Measurements from ENCODE around the gene AMMECR1. TPM values are rescaled to one million over a fixed set of nuclear protein-coding genes. Genes with fewer than 3 reads are reported as not detected.

Gene AMMECR1
- polyA plus RNA-seq, 3 donors = 2.1 to 3.3 (median 2.9) TPM

- TF ChIP-seq, protein P1, sequence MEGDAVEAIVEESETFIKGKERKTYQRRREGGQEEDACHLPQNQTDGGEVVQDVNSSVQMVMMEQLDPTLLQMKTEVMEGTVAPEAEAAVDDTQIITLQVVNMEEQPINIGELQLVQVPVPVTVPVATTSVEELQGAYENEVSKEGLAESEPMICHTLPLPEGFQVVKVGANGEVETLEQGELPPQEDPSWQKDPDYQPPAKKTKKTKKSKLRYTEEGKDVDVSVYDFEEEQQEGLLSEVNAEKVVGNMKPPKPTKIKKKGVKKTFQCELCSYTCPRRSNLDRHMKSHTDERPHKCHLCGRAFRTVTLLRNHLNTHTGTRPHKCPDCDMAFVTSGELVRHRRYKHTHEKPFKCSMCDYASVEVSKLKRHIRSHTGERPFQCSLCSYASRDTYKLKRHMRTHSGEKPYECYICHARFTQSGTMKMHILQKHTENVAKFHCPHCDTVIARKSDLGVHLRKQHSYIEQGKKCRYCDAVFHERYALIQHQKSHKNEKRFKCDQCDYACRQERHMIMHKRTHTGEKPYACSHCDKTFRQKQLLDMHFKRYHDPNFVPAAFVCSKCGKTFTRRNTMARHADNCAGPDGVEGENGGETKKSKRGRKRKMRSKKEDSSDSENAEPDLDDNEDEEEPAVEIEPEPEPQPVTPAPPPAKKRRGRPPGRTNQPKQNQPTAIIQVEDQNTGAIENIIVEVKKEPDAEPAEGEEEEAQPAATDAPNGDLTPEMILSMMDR (IDR thresholded peaks at IDR 0.05) = no peak
- H3K27ac Mint-ChIP-seq = peak overlapping the region in 1 of 7 donors; percentile 42
- H3K4me3 ChIP-seq (replicated peaks in 1 of 3; ENCODE audit: low read depth in 2 of 3, low read length in 3 of 3) = no peak overlapping the region
- no peaks in the 10 kb centered on the region for H4K20me1 ChIP-seq (ENCODE audit: insufficient read depth, low read length)
- no peak overlapping the region for H3K9ac ChIP-seq (ENCODE audit: insufficient read depth, low read length, poor library complexity, severe bottlenecking)
- peaks cover 0 to 2% (median 0%) of the 10 kb centered on the region in 7 donors for H3K9me3 Mint-ChIP-seq
- H2AFZ ChIP-seq (ENCODE audit: insufficient read depth, low read depth, low read length, poor library complexity, severe bottlenecking) = no peak overlapping the region
- no peak overlapping the region for H3K4me3 Mint-ChIP-seq
- H3K79me2 ChIP-seq (ENCODE audit: insufficient read depth, low read length) = peaks cover 4% of the 10 kb centered on the region
- no peaks in the 10 kb centered on the region for H3K36me3 ChIP-seq (replicated peaks in 1 of 2; ENCODE audit: control insufficient read depth in 1 of 2, insufficient read depth in 2 of 2, low read length in 2 of 2)
- H3K4me2 ChIP-seq (replicated peaks; ENCODE audit: extremely low read depth, low read length, poor library complexity, severe bottlenecking) = no peak overlapping the region
- no peaks in the 10 kb centered on the region for H3K4me1 ChIP-seq (ENCODE audit: control insufficient read depth in 1 of 2, insufficient read depth in 2 of 2, low read length in 2 of 2)
- H3K9me3 ChIP-seq (replicated peaks in 1 of 2; ENCODE audit: control insufficient read depth in 1 of 2, insufficient read depth in 1 of 2, low read length in 2 of 2) = no peaks in the 10 kb centered on the region
- no peak for DNase-seq
- H3K27me3 Mint-ChIP-seq (ENCODE audit: low read depth in 3 of 3) = no peaks in the 10 kb centered on the region
- H3K27me3 ChIP-seq (ENCODE audit: control insufficient read depth in 2 of 2, insufficient read depth in 2 of 2, low read length in 2 of 2) = peaks cover 0 to 3% of the 10 kb centered on the region in 2 donors
- H3K27ac ChIP-seq (ENCODE audit: low read depth in 1 of 2, low read length in 2 of 2) = no peak overlapping the region
- intact Hi-C loops (cut with micrococcal nuclease) = no loop called here
- no CpG with 5 or more reads among the region's 3 CpGs for WGBS (ENCODE audit: insufficient coverage)
- H3K36me3 Mint-ChIP-seq = peaks cover 3% of the 10 kb centered on the region in 2 donors
- peaks cover 2% of the 10 kb centered on the region for H3K4me1 Mint-ChIP-seq
These were observed 14.9 kb downstream of the AMMECR1 start for GRCh38 chrX:110302975-110303374.

DNA sequence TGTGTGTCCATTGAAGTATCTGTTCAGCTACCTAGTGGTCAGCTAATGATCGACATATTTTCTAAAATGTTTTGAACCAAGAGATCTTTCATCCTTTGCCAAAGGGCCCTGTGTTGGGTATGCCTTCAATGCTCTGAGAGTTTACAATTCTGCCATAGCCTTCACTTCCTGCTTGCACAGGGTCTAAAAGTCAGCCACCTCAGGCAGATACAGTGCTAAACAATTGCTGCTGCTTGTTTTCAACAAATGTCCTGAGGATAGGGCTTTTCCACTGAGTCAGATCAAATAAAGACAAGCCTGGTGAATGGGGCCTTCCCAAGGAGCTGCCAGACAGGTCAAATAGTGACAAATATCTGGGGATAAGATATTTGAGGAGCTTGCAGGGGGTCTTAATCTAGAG lies 16.7 kb downstream of the AMMECR1 start:
- no peak overlapping the region for H3K4me2 ChIP-seq (replicated peaks; ENCODE audit: extremely low read depth, low read length, poor library complexity, severe bottlenecking)
- WGBS (ENCODE audit: insufficient coverage) = no CpG with 5 or more reads among the region's 1 CpG
- no peak overlapping the region for H3K4me3 ChIP-seq (replicated peaks in 1 of 3; ENCODE audit: low read depth in 2 of 3, low read length in 3 of 3)
- H3K27ac ChIP-seq (ENCODE audit: low read depth in 1 of 2, low read length in 2 of 2) = no peak overlapping the region
- H4K20me1 ChIP-seq (ENCODE audit: insufficient read depth, low read length) = no peaks in the 10 kb centered on the region
- H3K4me1 Mint-ChIP-seq = peaks cover 2% of the 10 kb centered on the region
- H3K27me3 Mint-ChIP-seq (ENCODE audit: low read depth in 3 of 3) = no peaks in the 10 kb centered on the region
- no peak overlapping the region for H2AFZ ChIP-seq (ENCODE audit: insufficient read depth, low read depth, low read length, poor library complexity, severe bottlenecking)
- H3K4me3 Mint-ChIP-seq = no peak overlapping the region
- H3K4me1 ChIP-seq (ENCODE audit: control insufficient read depth in 1 of 2, insufficient read depth in 2 of 2, low read length in 2 of 2) = no peaks in the 10 kb centered on the region
- TF ChIP-seq, protein P1 (IDR thresholded peaks at IDR 0.05) = no peak
- H3K9me3 Mint-ChIP-seq = peaks cover 0 to 6% (median 2%) of the 10 kb centered on the region in 7 donors
- H3K9ac ChIP-seq (ENCODE audit: insufficient read depth, low read length, poor library complexity, severe bottlenecking) = no peak overlapping the region
- peaks cover 3% of the 10 kb centered on the region in 2 donors for H3K36me3 Mint-ChIP-seq
- H3K27me3 ChIP-seq (ENCODE audit: control insufficient read depth in 2 of 2, insufficient read depth in 2 of 2, low read length in 2 of 2) = peaks cover 0 to 3% of the 10 kb centered on the region in 2 donors
- intact Hi-C loops (cut with micrococcal nuclease) = no loop called here
- no peak for DNase-seq
- H3K79me2 ChIP-seq (ENCODE audit: insufficient read depth, low read length) = peaks cover 4% of the 10 kb centered on the region
- H3K27ac Mint-ChIP-seq = no peak overlapping the region
- peaks cover 0 to 9% of the 10 kb centered on the region in 2 donors for H3K9me3 ChIP-seq (replicated peaks in 1 of 2; ENCODE audit: control insufficient read depth in 1 of 2, insufficient read depth in 1 of 2, low read length in 2 of 2)
- H3K36me3 ChIP-seq (replicated peaks in 1 of 2; ENCODE audit: control insufficient read depth in 1 of 2, insufficient read depth in 2 of 2, low read length in 2 of 2) = no peaks in the 10 kb centered on the region

Measured in CD14-positive monocyte (primary cell).